Body of pancreas (tissue), 4 donors: Measurements from ENCODE around the gene DENND2D. TPM values are rescaled to one million over a fixed set of nuclear protein-coding genes. Genes with fewer than 3 reads are reported as not detected.

Experiments
- ATAC-seq: fragments of 150-250 bp; one replicate; pipeline ENCODE4 v1.9.1; 2016
- DNase-seq, 4 donors: peaks; one replicate each; pipeline ENCODE4 v3.0.0-alpha.2; 2019
- H3K27ac ChIP-seq, 4 donors: fragments of 200-600 bp; sonication (generic); 1 replicate in 3 of 4; 2 replicates in 1 of 4; pipeline versions ENCODE4 v1.5.1 to v1.6.1; 2016 to 2019; ENCODE audit warnings: mild to moderate bottlenecking in 1 of 4, mixed read lengths in 1 of 4, moderate library complexity in 1 of 4
- H3K27me3 ChIP-seq, 2 donors: fragments of 200-600 bp; sonication (generic); one replicate each; pipeline ENCODE4 v1.6.0; 2016; ENCODE audit warnings: mild to moderate bottlenecking in 1 of 2
- H3K36me3 ChIP-seq, 2 donors: fragments of 200-600 bp; sonication (generic); replicated peaks in 1 of 2; 2 replicates each; pipeline ENCODE4 v1.5.1; 2016; ENCODE audit warnings: low read depth in 2 of 2; ENCODE audit not compliant: insufficient read depth in 1 of 2
- H3K4me1 ChIP-seq: fragments of 200-600 bp; sonication (generic); one replicate; pipeline ENCODE4 v1.6.0; 2016
- H3K4me3 ChIP-seq, 2 donors: fragments of 200-600 bp; sonication (generic); 1 replicate in 1 of 2; 2 replicates in 1 of 2; pipeline ENCODE4 v1.5.1; 2016 to 2019
- H3K9me3 ChIP-seq, 3 donors: fragments of 200-600 bp; sonication (generic); 1 replicate in 2 of 3; 2 replicates in 1 of 3; pipeline ENCODE4 v1.5.1; 2016
- CTCF ChIP-seq, 7 experiments: fragments of 450-650 bp in 4 of 7; fragments of 200-600 bp in 3 of 7; sonication (generic) in 3 of 7; IDR thresholded peaks; one replicate each; pipeline ENCODE4 v1.5.1; 2016 to 2019; ENCODE audit warnings: antibody characterized with exemption in 7 of 7
- POLR2A ChIP-seq, 3 donors: fragments of 450-650 bp; IDR thresholded peaks; one replicate each; pipeline ENCODE4 v1.6.1; 2016; ENCODE audit warnings: antibody characterized with exemption in 3 of 3, mild to moderate bottlenecking in 2 of 3
- WGBS, 2 donors: methylation state at CpG; one replicate each; pipeline ENCODE4 v1.1.5; 2017; 5-methylcytosine and 5-hydroxymethylcytosine counted together
- intact Hi-C: fragments of 100-400 bp; cut with DNase I; formaldehyde crosslinking; loops from one replicate; pipeline ENCODE4 v1.15.1; 2023
- total RNA-seq, 2 donors: library from RNA; depleted of rRNA; stranded (reverse); fragments of >200 nt; gene quantifications; one replicate each; pipeline ENCODE4 v1.1.0, GENCODE V29; 2016

Gene DENND2D
- total RNA-seq, 2 donors from 2014 or later: 16.1 to 35.3 TPM

- H3K36me3 ChIP-seq: no peaks in the 10 kb centered on the region
- no peaks in the 10 kb centered on the region for H3K9me3 ChIP-seq
- intact Hi-C loops: loop anchor here (5.0 kb wide), 1 partner anchor 175 kb away; no protein-coding TSS in a partner anchor
- WGBS, 2 donors: 76 to 79% methylated on average over 3 of the region's 3 CpGs
- no peak for DNase-seq
- H3K27ac ChIP-seq: peak within 1 kb of the TSS; percentile 54 to 83 (median 69)
- ATAC-seq: no peak
- TF ChIP-seq POLR2A (IDR thresholded peaks at IDR 0.05): no peak
- H3K4me1 ChIP-seq: peaks cover 28% of the 10 kb centered on the region
- no peaks in the 10 kb centered on the region for H3K27me3 ChIP-seq
- no peak within 1 kb of the TSS for H3K4me3 ChIP-seq
Observed at GRCh38 chr1:111227434-111227833, 27.0 kb upstream of the DENND2D start, which contains the start of gene CHI3L2. Gene CHI3L2, plus strand, starts transcription at chr1:111227713. Its CDS starts 17 bp downstream, at chr1:111227730.

GRCh38 chr1:111225717-111226400 is 25.4 kb upstream of the DENND2D start:
- TF ChIP-seq POLR2A (IDR thresholded peaks at IDR 0.05) (no peak), CTCF (IDR thresholded peaks at IDR 0.05) (no peak)
- H3K36me3 ChIP-seq: no peaks in the 10 kb centered on the region
- no peaks in the 10 kb centered on the region for H3K9me3 ChIP-seq
- ATAC-seq (no peak), DNase-seq (no peak)
- intact Hi-C loops: loop anchor here (5.0 kb wide), 1 partner anchor 176 kb away; no protein-coding TSS in a partner anchor
- H3K27ac ChIP-seq: no peak overlapping the region
- no peaks in the 10 kb centered on the region for H3K27me3 ChIP-seq
- no peak overlapping the region for H3K4me3 ChIP-seq
- WGBS, 2 donors: 31 to 36% methylated on average over 6 of the region's 6 CpGs
- peaks cover 30% of the 10 kb centered on the region for H3K4me1 ChIP-seq

GRCh38 chr1:111225091-111225490 is 24.6 kb upstream of the DENND2D start:
- no peaks in the 10 kb centered on the region for H3K36me3 ChIP-seq
- H3K9me3 ChIP-seq: no peaks in the 10 kb centered on the region
- no peaks in the 10 kb centered on the region for H3K27me3 ChIP-seq
- ATAC-seq: no peak
- no peak for DNase-seq
- peaks cover 30% of the 10 kb centered on the region for H3K4me1 ChIP-seq
- no peak overlapping the region for H3K4me3 ChIP-seq
- no peak for TF ChIP-seq CTCF (IDR thresholded peaks at IDR 0.05)
- TF ChIP-seq POLR2A (IDR thresholded peaks at IDR 0.05): no peak
- intact Hi-C loops: loop anchor here (5.0 kb wide), 1 partner anchor 177 kb away; no protein-coding TSS in a partner anchor
- no peak overlapping the region for H3K27ac ChIP-seq

GRCh38 chr1:111223126-111223685 is 22.8 kb upstream of the DENND2D start:
- H3K27me3 ChIP-seq: no peaks in the 10 kb centered on the region
- no peaks in the 10 kb centered on the region for H3K36me3 ChIP-seq
- no peak for DNase-seq
- ATAC-seq: no peak
- peaks cover 22% of the 10 kb centered on the region for H3K4me1 ChIP-seq
- WGBS, 2 donors: 67 to 71% methylated on average over 6 of the region's 6 CpGs
- no peak overlapping the region for H3K4me3 ChIP-seq
- TF ChIP-seq POLR2A (IDR thresholded peaks at IDR 0.05): no peak
- TF ChIP-seq CTCF (IDR thresholded peaks at IDR 0.05): no peak
- H3K27ac ChIP-seq: no peak overlapping the region
- no peaks in the 10 kb centered on the region for H3K9me3 ChIP-seq
- intact Hi-C loops: no loop called here

- intact Hi-C loops: no loop called here
- Histone ChIP-seq H3K4me1 (peaks cover 15% of the 10 kb centered on the region), H3K36me3 (no peaks in the 10 kb centered on the region), H3K27me3 (no peaks in the 10 kb centered on the region), H3K9me3 (no peaks in the 10 kb centered on the region), H3K4me3 (no peak overlapping the region), H3K27ac (no peak overlapping the region)
- TF ChIP-seq POLR2A (IDR thresholded peaks at IDR 0.05) (no peak), CTCF (IDR thresholded peaks at IDR 0.05) (peak; percentile 86 to 95 (median 90))
- ATAC-seq: peak; percentile 87
- WGBS, 2 donors: 21 to 22% methylated on average over 8 to 10 of the region's 10 CpGs
- peak; percentile 74 to 83 (median 80) for DNase-seq
Observed at GRCh38 chr1:111222308-111223125, 22.1 kb upstream of the DENND2D start.
